Psoas muscle (tissue), 8 donors: ENCODE results near the gene PEX13. TPM values are rescaled to one million over a fixed set of nuclear protein-coding genes. Genes with fewer than 3 reads are reported as not detected.

Experiments
- ATAC-seq, 4 donors: fragments of 200-7000 bp; cut with Tn5 transposase; one replicate each; pipeline ENCODE4 v1.9.1; 2020; ENCODE audit warnings: moderate library complexity in 3 of 4, mild to moderate bottlenecking in 2 of 4
- DNase-seq, 2 donors: peaks; one replicate each; pipeline ENCODE4 v3.0.0-alpha.2; 2020
- H3K27ac ChIP-seq: fragments of 200-600 bp; one replicate; pipeline ENCODE4 v1.8.0; 2022
- H3K27me3 ChIP-seq, 3 donors: fragments of 200-600 bp in 1 of 3; one replicate each; pipeline versions ENCODE4 v1.6.1 to v1.8.0; 2013 to 2022; ENCODE audit warnings: low read length in 2 of 3, mild to moderate bottlenecking in 2 of 3, moderate library complexity in 1 of 3; ENCODE audit not compliant: insufficient read depth in 3 of 3
- H3K36me3 ChIP-seq, 2 donors: fragments of 200-600 bp in 1 of 2; one replicate each; pipeline versions ENCODE4 v1.6.1 to v1.8.0; 2013 to 2022; ENCODE audit warnings: low read depth in 1 of 2, mild to moderate bottlenecking in 1 of 2, moderate library complexity in 1 of 2; ENCODE audit not compliant: insufficient read depth in 1 of 2
- H3K4me1 ChIP-seq: fragments of 200-600 bp; one replicate; pipeline ENCODE4 v1.8.0; 2022
- H3K4me3 ChIP-seq: fragments of 200-600 bp; one replicate; pipeline ENCODE4 v1.8.0; 2022; ENCODE audit warnings: mild to moderate bottlenecking
- H3K9me3 ChIP-seq: fragments of 200-600 bp; one replicate; pipeline ENCODE4 v1.8.0; 2022
- WGBS, 3 donors: extraction: QIAGEN DNeasy Blood & Tissue Kit; methylation state at CpG; one replicate each; pipeline versions ENCODE4 v1.1.6 to v1.1.7; 2013; 5-methylcytosine and 5-hydroxymethylcytosine counted together
- intact Hi-C, 2 donors: fragments of 100-400 bp; cut with DNase I; formaldehyde crosslinking; loops; one replicate each; pipeline versions ENCODE4 v1.11.0 to v1.14.2; 2022
- polyA plus RNA-seq, 3 donors: library from polyadenylated mRNA; stranded (reverse); fragments of 200-250 nt; gene quantifications; one replicate each; pipeline ENCODE4 v1.2.3, GENCODE V29; 2013
- total RNA-seq, 4 donors: library from RNA; stranded (reverse); fragmentation: NEBNext Ultra II Directional in 2 of 4; extraction: Animal tissue kit (Norgen Biotek cat#: 25700) in 2 of 4; gene quantifications; one replicate each; pipeline versions ENCODE4 v1.2.1 to v1.2.4, GENCODE V29; 2021 to 2023
- TF ChIP-seq, protein P1 (sequence below): fragments of 200-600 bp; IDR thresholded peaks from one replicate; pipeline ENCODE4 v1.8.0; 2022; ENCODE audit warnings: antibody characterized with exemption
- donor health status: healthy with polysubstance abuse.
- donor health status: DM: no; HTN: no; CAD: no; lungs with moderate emphysema.
- donor health status: Bipolar disorder and iron deficiency.
- donor health status: healthy.
- donor health status: DM: yes; HTN: yes; CAD: no.
- donor health status: DM: no; HTN: no; CAD: no.
- donor health status: DM: no; HTN: no; CAD: no.
- donor health status: DM: yes; HTN: yes; CAD: no.

PEX13 gene
- total and polyA plus RNA-seq, 7 donors: 11.3 to 29.2 (median 21.7) TPM

DNA sequence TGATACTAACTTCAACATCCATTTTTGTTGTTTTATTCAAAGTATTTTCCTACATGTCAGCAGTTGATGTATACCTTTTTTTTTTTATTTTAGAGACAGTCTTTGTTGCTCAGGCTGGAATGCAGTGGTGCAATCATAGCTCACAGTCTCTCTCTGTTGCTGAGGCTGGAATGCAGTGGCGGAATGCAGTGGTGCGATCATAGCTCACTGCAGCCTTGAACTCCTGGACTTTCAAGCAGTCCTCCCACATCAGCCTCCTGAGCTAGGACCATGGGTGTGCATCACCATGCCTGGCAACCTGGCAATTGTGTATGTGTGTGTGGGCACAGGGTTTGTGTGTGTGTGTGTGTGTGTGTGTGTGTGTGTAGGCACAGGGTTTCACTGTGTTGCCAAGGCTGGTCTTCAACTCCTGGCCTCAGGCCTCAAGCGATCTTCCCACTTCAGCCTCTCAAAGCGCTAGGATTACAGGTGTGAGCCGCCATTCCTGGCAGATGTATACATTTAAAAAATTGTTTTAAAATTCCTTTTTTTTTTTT is 72.9 kb downstream of the PEX13 start:
- no peak overlapping the region for H3K27ac ChIP-seq
- WGBS, 3 donors: 96 to 98% (median 98%) methylated on average over 5 of the region's 5 CpGs
- peaks cover 6 to 57% of the 10 kb centered on the region in 2 donors for H3K36me3 ChIP-seq
- no peaks in the 10 kb centered on the region for H3K4me1 ChIP-seq
- no peaks in the 10 kb centered on the region for H3K9me3 ChIP-seq
- DNase-seq: no peak
- intact Hi-C loops: no loop called here
- TF ChIP-seq, protein P1, sequence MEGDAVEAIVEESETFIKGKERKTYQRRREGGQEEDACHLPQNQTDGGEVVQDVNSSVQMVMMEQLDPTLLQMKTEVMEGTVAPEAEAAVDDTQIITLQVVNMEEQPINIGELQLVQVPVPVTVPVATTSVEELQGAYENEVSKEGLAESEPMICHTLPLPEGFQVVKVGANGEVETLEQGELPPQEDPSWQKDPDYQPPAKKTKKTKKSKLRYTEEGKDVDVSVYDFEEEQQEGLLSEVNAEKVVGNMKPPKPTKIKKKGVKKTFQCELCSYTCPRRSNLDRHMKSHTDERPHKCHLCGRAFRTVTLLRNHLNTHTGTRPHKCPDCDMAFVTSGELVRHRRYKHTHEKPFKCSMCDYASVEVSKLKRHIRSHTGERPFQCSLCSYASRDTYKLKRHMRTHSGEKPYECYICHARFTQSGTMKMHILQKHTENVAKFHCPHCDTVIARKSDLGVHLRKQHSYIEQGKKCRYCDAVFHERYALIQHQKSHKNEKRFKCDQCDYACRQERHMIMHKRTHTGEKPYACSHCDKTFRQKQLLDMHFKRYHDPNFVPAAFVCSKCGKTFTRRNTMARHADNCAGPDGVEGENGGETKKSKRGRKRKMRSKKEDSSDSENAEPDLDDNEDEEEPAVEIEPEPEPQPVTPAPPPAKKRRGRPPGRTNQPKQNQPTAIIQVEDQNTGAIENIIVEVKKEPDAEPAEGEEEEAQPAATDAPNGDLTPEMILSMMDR: no peak
- H3K27me3 ChIP-seq: no peaks in the 10 kb centered on the region
- no peak for ATAC-seq
- H3K4me3 ChIP-seq: no peak overlapping the region

DNA sequence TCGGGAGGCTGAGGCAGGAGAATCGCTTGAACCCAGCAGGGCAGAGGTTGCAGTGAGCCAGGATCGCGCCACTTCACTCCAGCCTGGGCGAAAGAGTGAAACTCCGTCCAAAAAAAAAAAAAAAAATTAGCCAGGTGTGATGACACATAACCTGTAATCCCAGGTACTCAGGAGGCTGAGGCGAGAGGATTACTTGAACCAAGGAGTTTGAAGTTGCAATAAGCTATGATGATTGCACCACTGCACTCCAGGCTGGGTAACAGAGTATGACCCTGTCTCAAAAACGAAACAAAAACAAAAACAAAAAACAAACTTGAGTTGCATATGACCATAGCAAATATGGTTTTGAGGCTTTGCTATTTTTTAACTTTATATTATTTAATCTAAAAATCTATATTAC is 74.0 kb downstream of the PEX13 start:
- H3K27me3 ChIP-seq: no peaks in the 10 kb centered on the region
- intact Hi-C loops: no loop called here
- no peak overlapping the region for H3K4me3 ChIP-seq
- WGBS, 3 donors: 94 to 97% (median 95%) methylated on average over 8 of the region's 8 CpGs
- H3K36me3 ChIP-seq: peaks cover 6 to 46% of the 10 kb centered on the region in 2 donors
- no peak for ATAC-seq
- H3K4me1 ChIP-seq: no peaks in the 10 kb centered on the region
- no peak overlapping the region for H3K27ac ChIP-seq
- H3K9me3 ChIP-seq: no peaks in the 10 kb centered on the region
- TF ChIP-seq, protein P1: no peak
- no peak for DNase-seq

DNA sequence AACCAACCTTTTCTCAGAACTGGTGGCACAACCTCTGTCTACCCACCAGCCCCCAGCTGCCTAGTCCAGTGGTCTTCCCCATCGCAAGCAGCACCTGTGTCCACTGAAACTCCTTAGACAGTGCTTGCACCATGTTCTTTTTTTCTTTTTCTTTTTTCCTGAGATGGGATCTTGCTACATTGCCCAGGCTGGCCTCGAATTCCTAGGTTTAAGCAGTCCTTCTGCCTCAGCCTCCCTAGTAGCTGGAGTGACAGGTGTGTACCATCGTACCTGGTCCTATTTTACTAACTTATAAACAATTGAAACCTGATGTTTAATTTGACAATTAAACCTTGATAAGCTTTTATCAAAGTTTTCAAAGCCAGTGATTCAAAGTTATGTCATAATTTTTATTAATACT is 78.9 kb downstream of the PEX13 start:
- Histone ChIP-seq H3K4me1 (no peaks in the 10 kb centered on the region), H3K4me3 (no peak overlapping the region), H3K9me3 (no peaks in the 10 kb centered on the region), H3K36me3 (peaks cover 0 to 10% of the 10 kb centered on the region in 2 donors), H3K27ac (no peak overlapping the region), H3K27me3 (no peaks in the 10 kb centered on the region)
- TF ChIP-seq, protein P1: no peak
- intact Hi-C loops: no loop called here
- ATAC-seq (no peak), DNase-seq (no peak)
- WGBS, 3 donors: 96 to 97% (median 97%) methylated on average over 3 of the region's 3 CpGs

DNA sequence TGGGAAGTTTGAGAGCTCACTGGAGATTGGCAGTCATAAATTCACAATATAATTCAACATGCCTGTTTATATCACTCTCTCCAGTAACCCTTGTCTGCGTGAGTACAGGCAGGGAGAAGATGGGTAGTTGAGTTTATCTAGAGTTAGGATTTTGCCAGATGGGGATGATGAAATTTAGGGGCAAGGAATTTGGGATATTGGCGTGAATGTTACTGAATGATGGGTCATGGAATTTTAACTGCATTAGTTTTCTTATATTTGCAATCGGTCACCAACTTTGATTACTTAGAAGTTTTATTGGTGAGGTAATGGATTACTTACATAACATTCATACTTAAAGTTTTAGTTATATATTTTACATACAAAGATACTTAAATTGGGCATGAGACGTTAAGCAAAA is 83.3 kb downstream of the PEX13 start:
- intact Hi-C loops: no loop called here
- WGBS, 3 donors: 93 to 97% (median 96%) methylated on average over 4 of the region's 4 CpGs
- H3K9me3 ChIP-seq: no peaks in the 10 kb centered on the region
- no peak overlapping the region for H3K4me3 ChIP-seq
- H3K36me3 ChIP-seq: peaks cover 0 to 35% of the 10 kb centered on the region in 2 donors
- ATAC-seq: no peak
- no peak for DNase-seq
- no peaks in the 10 kb centered on the region for H3K27me3 ChIP-seq
- TF ChIP-seq, protein P1: no peak
- H3K4me1 ChIP-seq: no peaks in the 10 kb centered on the region
- no peak overlapping the region for H3K27ac ChIP-seq

Other genes starting within 250 kb of the PEX13 start
- 1 to 10 TPM; 4.0 to 6.9 (median 4.7) TPM for gene REL, start 136.1 kb upstream of the PEX13 start, total RNA-seq
- gene REL, start 136.1 kb upstream of the PEX13 start, polyA plus RNA-seq: 1 to 10 TPM in 1 of 3 donors, under 1 TPM in 2; 0.49 to 2.3 (median 0.53) TPM
- 1 to 10 TPM; 1.8 to 5.1 (median 3.8) TPM for gene PUS10, start 535 bp downstream of the PEX13 start, total RNA-seq
- 1 to 10 TPM; 1.4 to 2.9 (median 1.6) TPM for gene PUS10, start 535 bp downstream of the PEX13 start, polyA plus RNA-seq
- 1 to 10 TPM; 2.3 to 5.0 (median 2.9) TPM for gene SANBR, start 48.2 kb downstream of the PEX13 start, total RNA-seq
- 1 to 10 TPM; 1.6 to 2.3 (median 1.6) TPM for gene SANBR, start 48.2 kb downstream of the PEX13 start, polyA plus RNA-seq
- gene C2orf74, start 144.5 kb downstream of the PEX13 start, total RNA-seq: 10 to 100 TPM in 3 of 4 donors, 1 to 10 TPM in 1; 7.1 to 16.6 (median 13.4) TPM
- gene C2orf74, start 144.5 kb downstream of the PEX13 start, polyA plus RNA-seq: 10 to 100 TPM; 11.0 to 13.8 (median 13.4) TPM